NCI-H2196 treated with DMSO at 0.1 percent for 48 hours (cell line): Measurements from ENCODE around the gene MAPK4.

Source experiments
- DNase-seq: peaks from one replicate; lab custom pipeline; 2025; ENCODE audit not compliant: unreplicated experiment; lab: John Stamatoyannopoulos, UW

Gene MAPK4

DNA sequence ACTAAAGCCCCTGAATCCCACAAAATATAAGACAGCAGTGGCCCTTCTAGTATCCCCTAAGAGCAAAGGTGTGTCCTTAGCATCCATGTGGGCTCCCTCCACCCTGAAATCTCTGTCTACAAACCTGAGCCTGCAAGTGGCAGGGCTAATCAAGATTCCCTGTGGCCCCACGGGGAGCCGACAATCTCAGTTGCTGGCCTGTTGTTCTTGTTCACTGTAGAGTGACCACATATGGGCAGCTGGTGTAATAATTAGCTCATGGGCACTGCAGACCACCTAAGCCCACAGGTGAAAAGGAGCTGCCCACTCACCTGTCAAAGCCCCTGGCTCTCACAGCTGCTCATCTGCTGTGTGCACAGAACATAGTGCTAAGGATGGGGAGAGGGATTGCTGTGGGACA is 157.7 kb downstream of the MAPK4 start:
- no peak for DNase-seq

DNA sequence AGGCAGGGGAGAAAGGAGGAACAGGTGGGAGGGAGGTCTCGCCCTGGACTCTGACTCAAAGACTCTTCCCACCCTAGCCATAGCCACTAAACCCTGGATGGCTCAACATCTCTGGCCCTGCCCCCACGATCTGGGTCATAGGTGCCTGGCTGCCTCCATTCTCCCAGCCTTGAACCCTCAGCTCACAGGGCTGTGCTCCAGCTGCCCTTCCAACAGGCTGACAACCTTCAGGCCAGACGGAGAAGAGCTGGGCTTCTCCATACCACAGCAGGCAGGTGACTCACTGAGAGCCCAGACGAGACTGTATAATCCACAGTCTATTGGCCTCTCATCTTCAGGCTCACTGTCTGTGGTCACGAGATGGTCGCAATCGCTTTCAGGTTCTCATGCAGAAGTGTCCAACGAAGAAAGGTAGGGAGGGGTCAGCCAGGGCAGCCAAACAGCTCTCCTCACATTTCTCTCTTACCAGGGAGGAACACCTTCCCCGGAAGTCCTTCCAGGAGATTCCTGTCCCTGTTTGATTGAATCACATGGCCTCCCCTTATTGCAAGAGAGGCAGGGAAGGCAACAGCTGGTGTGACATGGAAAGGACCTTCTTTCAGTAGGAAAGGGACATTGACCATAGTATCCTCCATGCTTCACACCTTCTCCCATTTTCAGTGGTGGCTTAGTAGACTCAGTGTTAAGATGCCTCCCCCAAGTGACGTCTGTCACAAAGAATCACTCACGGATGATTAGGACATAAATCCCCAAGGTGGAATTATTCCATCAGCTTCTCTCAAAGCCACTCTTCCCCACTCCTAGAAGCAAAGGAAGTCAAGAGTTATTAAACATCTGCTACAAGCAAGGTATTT is 159.8 kb downstream of the MAPK4 start:
- DNase-seq, result no peak

DNA sequence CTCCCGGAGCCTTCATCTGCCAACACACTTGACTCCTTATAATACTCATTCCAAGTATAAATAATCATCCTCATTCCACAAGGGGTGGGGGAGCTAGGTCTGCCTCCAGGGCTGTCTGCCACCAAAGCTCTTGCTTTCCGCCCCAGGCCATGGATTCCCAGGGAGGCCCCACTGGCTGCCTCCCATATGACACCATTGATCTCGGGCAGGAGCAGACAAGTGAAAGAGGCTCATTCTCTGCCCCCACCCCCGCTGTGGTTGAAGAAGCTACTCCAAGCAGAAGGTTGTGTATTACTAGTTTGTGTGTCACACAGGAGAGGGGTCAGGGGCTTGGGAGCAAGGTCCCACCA is 160.4 kb downstream of the MAPK4 start:
- no peak for DNase-seq

GRCh38 chr18:50721006-50721405 is 161.1 kb downstream of the MAPK4 start:
- no peak for DNase-seq

DNA sequence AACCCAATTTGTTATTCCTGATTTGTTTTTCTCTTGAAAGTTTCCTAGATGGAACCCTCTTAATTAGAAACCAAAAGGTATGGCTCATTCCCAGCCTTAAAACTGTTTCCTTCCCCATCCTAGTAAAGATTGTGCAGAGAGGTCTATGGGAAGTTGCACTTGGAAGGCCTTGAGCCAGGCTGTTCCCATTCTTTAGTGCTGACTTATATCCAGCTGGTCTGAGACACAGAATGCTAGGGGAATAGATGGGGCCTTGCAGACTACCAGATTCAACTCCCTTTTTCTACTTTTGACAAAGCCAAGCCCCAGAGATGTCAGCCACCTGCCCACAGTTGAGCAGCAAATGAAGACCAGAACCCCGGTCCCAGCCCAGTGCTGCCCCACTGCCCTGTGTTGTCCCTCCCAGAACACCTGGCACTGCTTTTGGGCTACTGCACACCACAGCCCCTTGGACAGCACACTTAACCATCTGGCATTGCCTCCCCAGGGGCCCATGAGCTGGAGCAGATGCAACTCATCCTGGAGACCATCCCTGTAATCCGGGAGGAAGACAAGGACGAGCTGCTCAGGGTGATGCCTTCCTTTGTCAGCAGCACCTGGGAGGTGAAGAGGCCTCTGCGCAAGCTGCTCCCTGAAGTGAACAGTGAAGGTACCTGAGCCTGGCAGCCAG is 161.7 kb downstream of the MAPK4 start:
- no peak for DNase-seq

- no peak for DNase-seq
Measured at GRCh38 chr18:50722311-50722710, 162.4 kb downstream of the MAPK4 start.

DNA sequence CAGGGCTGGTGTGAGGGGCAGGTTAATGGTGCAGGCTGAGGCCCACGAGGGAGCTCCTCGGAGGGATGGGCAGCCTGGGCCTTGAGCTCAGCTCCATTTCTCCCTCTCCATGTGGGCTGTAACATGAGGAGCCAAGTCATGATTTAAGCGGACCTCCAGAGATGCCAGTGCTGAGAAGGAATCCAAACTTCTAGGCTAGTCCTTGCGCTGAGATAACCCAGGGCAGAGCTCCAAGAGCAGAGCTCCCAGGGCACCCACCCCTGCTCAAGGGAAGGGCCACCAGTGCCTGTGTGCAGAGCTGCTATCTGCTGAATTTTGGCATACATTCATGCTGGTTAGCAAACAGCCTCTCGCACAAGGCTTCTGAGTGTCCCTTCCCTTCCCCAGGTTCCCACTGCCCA is 164.9 kb downstream of the MAPK4 start:
- DNase-seq, result no peak

GRCh38 chr18:50726960-50727589 is 167.2 kb downstream of the MAPK4 start:
- no peak for DNase-seq

DNA sequence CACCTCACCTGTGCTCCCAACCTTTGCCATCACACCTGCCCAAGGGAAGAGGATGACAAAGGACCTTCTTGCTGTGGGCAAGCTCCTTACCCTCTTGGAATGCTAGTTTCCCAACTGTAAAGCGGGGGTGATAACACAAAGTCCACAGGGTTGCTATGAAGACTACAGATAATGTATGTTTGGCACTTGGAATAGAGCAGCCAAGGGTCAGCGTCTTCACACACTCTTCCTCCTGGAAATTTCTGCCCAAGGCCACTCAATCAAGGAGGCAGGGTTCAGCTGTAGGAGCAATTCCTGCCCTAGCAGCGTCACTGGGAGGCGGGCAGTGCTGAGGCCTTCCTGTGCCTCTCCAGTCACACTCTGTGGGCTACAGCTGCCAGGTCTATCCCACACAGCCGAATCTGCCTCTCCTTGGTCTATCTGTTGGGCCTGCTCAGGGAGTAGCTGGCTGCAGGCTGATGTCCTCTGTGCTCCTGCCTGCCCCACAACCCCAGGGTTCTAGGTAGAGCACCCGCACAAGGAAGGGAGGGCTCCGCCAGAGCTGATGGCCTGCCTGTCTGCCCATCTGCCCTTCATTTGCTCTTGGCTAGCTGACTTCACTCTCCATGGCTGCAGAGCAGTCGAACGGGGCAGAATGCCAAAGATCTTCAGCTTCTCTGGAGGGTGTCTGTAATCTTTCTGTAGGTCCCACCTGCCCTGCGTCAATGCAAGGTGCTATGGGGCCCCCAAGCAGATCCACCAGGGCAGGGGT is 168.0 kb downstream of the MAPK4 start:
- DNase-seq, result no peak

- no peak for DNase-seq
Measured at GRCh38 chr18:50729376-50729775, 169.5 kb downstream of the MAPK4 start.

- DNase-seq, result no peak
Measured at GRCh38 chr18:50729986-50730385, 170.1 kb downstream of the MAPK4 start.

DNA sequence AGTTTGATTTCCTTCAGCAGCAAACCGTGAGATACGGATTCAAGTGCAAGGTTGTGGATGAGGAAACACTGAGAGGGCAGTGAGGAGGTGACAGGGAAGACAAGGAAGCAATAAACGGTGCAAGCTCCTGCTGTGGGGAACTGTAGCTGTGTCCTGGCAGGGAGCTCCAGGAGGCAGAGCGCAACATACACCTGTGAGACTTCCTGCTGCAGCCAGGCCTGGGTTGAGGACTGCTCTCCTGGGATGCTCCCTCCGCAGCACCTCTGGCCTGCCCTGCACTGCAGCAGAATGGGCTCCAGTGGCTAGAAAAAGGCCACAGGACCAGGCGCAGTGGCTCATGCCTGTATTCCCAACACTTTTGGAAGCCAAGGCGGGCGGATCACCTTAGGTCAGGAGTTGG is 174.5 kb downstream of the MAPK4 start:
- no peak for DNase-seq

DNA sequence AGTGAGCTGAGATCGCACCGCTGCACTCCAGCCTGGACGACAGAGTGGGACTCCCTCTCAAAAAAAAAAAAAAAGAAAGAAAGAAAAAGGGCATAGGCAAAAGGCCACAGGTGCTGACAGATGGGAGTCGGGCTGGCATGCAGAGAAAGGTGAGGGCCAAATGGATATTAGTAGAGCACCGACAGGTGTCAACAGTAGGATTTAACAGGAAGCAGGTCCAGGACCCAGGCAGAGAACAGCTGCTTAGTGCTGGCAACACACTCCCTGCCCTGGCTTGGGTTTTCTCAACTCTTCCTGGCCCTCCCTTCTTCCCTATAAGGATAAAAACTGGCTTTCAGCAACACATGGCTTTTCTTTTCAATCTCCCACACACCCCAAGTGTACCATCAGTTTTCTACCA is 175.0 kb downstream of the MAPK4 start:
- DNase-seq, result no peak

DNA sequence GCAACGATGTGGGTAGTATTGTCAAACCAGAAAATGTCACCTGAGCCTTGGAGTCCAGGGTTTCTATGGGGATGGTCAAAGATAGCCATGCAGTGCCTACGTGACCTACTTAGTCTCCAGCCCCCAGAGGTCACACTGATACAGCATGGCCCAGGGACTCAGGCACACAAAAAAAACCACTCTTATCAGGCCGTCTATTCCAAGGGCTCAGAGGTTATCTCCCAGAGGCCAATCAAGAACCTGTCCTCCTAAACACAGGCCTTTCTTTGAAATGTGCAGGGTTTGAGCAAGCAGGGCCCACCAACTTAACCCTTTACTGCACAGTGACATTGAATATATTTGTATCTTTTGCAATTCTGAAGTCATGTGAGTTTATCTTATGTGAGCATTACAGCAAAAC is 177.2 kb downstream of the MAPK4 start:
- no peak for DNase-seq

GRCh38 chr18:50738098-50738757 is 178.3 kb downstream of the MAPK4 start:
- DNase-seq, result no peak

DNA sequence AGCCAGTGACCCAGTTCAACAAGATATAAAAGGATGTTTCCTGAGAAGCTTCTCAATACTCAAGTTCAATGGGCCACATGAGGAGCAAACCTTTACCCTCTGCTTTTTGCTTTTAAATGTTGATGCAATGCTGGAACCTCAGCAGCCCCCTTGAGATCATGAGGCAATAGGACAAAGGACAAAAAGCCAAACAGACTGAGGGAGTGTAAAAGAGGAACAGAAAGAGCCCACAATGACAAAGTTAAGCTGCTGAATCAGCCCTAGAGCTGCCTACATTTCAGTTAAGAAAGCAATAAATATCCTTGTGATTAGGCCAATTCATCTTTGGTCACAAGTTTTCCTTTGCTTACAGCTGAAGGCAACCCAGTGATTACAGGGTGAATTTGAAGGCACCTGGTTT is 183.1 kb downstream of the MAPK4 start:
- DNase-seq, result no peak

- no peak for DNase-seq
Measured at GRCh38 chr18:50744253-50744652, 184.4 kb downstream of the MAPK4 start.

GRCh38 chr18:50745945-50746344 is 186.1 kb downstream of the MAPK4 start:
- no peak for DNase-seq

GRCh38 chr18:50747849-50748242 is 188.0 kb downstream of the MAPK4 start:
- DNase-seq, result no peak

GRCh38 chr18:50748243-50749229 is 188.6 kb downstream of the MAPK4 start:
- no peak for DNase-seq
